B cell (primary cell): Measurements from ENCODE around the gene UNC5C. TPM values are rescaled to one million over a fixed set of nuclear protein-coding genes. Genes with fewer than 3 reads are reported as not detected.

Source experiments
- ATAC-seq: fragments of 200-7000 bp; cut with Tn5 transposase; one replicate; pipeline ENCODE4 v1.10.0; 2021; ENCODE audit warnings: low read depth, mild to moderate bottlenecking, moderate number of reproducible peaks, moderate library complexity
- CTCF ChIA-PET: fragments of 350-600 bp; sonication (Branson Sonifier 250); formaldehyde crosslinking; loops from one replicate; lab custom pipeline; 2021; ENCODE audit warnings: antibody characterized with exemption, inconsistent platforms; lab: Charles Lee
- POLR2A ChIA-PET: fragments of 350-600 bp; sonication (Branson Sonifier 250); formaldehyde crosslinking; loops from one replicate; lab custom pipeline; 2021; ENCODE audit warnings: antibody characterized with exemption; lab: Charles Lee
- DNase-seq: peaks from one replicate; pipeline ENCODE4 v3.0.0; 2013
- H2AFZ ChIP-seq: 2 replicates; pipeline ENCODE4 v1.6.1; 2012; ENCODE audit warnings: mild to moderate bottlenecking, low read depth, low read length; ENCODE audit not compliant: insufficient read depth, poor library complexity, severe bottlenecking
- H3K27ac ChIP-seq, 2 donors: 1 replicate in 1 of 2; 2 replicates in 1 of 2; pipeline ENCODE4 v1.5.1; 2012 to 2013; ENCODE audit warnings: low read length in 2 of 2, mild to moderate bottlenecking in 2 of 2, moderate library complexity in 1 of 2
- H3K27me3 ChIP-seq, 4 experiments: fragments of 200-600 bp in 1 of 4; sonication (generic) in 1 of 4; replicated peaks in 1 of 4; 1 replicate in 2 of 4; 2 replicates in 2 of 4; pipeline versions ENCODE4 v1.6.1 to v1.7.0; 2013 to 2016; ENCODE audit warnings: low read length in 3 of 4, mild to moderate bottlenecking in 2 of 4, mixed read lengths in 1 of 4, moderate library complexity in 1 of 4; ENCODE audit not compliant: insufficient read depth in 4 of 4, control insufficient read depth in 3 of 4; ENCODE audit errors: control extremely low read depth in 1 of 4
- H3K36me3 ChIP-seq, 2 experiments: replicated peaks in 1 of 2; 1 replicate in 1 of 2; 2 replicates in 1 of 2; pipeline versions ENCODE4 v1.6.1 to v1.7.1; 2013; ENCODE audit warnings: low read length in 1 of 2; ENCODE audit not compliant: insufficient read depth in 2 of 2, control insufficient read depth in 1 of 2; ENCODE audit errors: control extremely low read depth in 1 of 2, extremely low read depth in 1 of 2
- H3K4me1 ChIP-seq, 2 donors: fragments of 200-600 bp in 1 of 2; sonication (generic) in 1 of 2; 1 replicate in 1 of 2; 2 replicates in 1 of 2; pipeline versions ENCODE4 v1.5.1 to v1.6.1; 2013 to 2017; ENCODE audit warnings: low read length in 2 of 2; ENCODE audit not compliant: control insufficient read depth in 2 of 2, insufficient read depth in 2 of 2
- H3K4me2 ChIP-seq: replicated peaks from 2 replicates; pipeline ENCODE3; 2012; ENCODE audit warnings: mild to moderate bottlenecking, low read depth, low read length; ENCODE audit not compliant: poor library complexity, severe bottlenecking
- H3K4me3 ChIP-seq, 5 experiments: fragments of 200-600 bp in 1 of 5; sonication (generic) in 1 of 5; 1 replicate in 3 of 5; 2 replicates in 2 of 5; pipeline versions ENCODE4 v1.5.1 to v1.7.0; 2011 to 2016; ENCODE audit warnings: low read length in 4 of 5, mild to moderate bottlenecking in 4 of 5, low read depth in 2 of 5, control low read depth in 1 of 5, moderate library complexity in 1 of 5; ENCODE audit not compliant: insufficient read depth in 1 of 5; ENCODE audit errors: control extremely low read depth in 1 of 5, extremely low read depth in 1 of 5
- H3K79me2 ChIP-seq: fragments of 200-600 bp; sonication (generic); one replicate; pipeline ENCODE4 v1.6.0; 2016; ENCODE audit warnings: low read length; ENCODE audit not compliant: control insufficient read depth, insufficient read depth
- H3K9ac ChIP-seq: fragments of 200-600 bp; sonication (generic); 2 replicates; pipeline ENCODE4 v1.6.1; 2017; ENCODE audit warnings: mild to moderate bottlenecking, low read length, moderate library complexity
- H3K9me3 ChIP-seq, 3 donors: one replicate each; pipeline versions ENCODE4 v1.6.1 to v1.7.1; 2013; ENCODE audit warnings: low read length in 2 of 3; ENCODE audit not compliant: control insufficient read depth in 2 of 3, insufficient read depth in 1 of 3; ENCODE audit errors: control extremely low read depth in 1 of 3
- H4K20me1 ChIP-seq: 2 replicates; pipeline ENCODE4 v1.6.0; 2012; ENCODE audit warnings: mild to moderate bottlenecking, low read length; ENCODE audit not compliant: insufficient read depth, control insufficient read depth, poor library complexity, severe bottlenecking
- H3K27ac Mint-ChIP-seq: one replicate; pipeline ENCODE4 v1.8.0; 2021; ENCODE audit warnings: mixed read lengths
- H3K27me3 Mint-ChIP-seq: one replicate; pipeline ENCODE4 v1.8.0; 2021; ENCODE audit warnings: mixed read lengths
- H3K4me1 Mint-ChIP-seq: one replicate; pipeline ENCODE4 v1.8.0; 2021; ENCODE audit warnings: mixed read lengths
- H3K4me3 Mint-ChIP-seq: one replicate; pipeline ENCODE4 v1.8.0; 2021; ENCODE audit warnings: mixed read lengths
- H3K9me3 Mint-ChIP-seq: one replicate; pipeline ENCODE4 v1.8.0; 2022; ENCODE audit warnings: mixed read lengths; ENCODE audit not compliant: insufficient read depth
- EZH2 ChIP-seq: IDR thresholded peaks from 2 replicates; pipeline ENCODE4 v1.6.1; 2012; ENCODE audit warnings: borderline replicate concordance, low read depth, mild to moderate bottlenecking, moderate library complexity, low read length; ENCODE audit not compliant: insufficient read depth, poor library complexity, severe bottlenecking
- WGBS: methylation state at CpG from one replicate; pipeline ENCODE4 v1.1.5; 2013; ENCODE audit warnings: missing lambda C conversion rate; ENCODE audit not compliant: insufficient coverage; 5-methylcytosine and 5-hydroxymethylcytosine counted together
- intact Hi-C: fragments of 100-400 bp; cut with micrococcal nuclease; formaldehyde crosslinking; loops from one replicate; pipeline ENCODE4 v1.10.0; 2022
- polyA plus RNA-seq: library from polyadenylated mRNA; depleted of rRNA; stranded (reverse); fragments of >200 nt; gene quantifications from 2 replicates; pipeline ENCODE4 v1.2.3, GENCODE V29; 2012
- total RNA-seq, 2 donors: library from RNA; stranded (reverse); fragments of 120-200 nt in 1 of 2; gene quantifications; 1 replicate in 1 of 2; 2 replicates in 1 of 2; pipeline versions ENCODE4 v1.2.3 to v1.2.4, GENCODE V29; 2013 to 2022
- TF ChIP-seq, protein P1 (sequence below): fragments of 200-600 bp; IDR thresholded peaks from one replicate; pipeline ENCODE4 v1.8.0; 2022; ENCODE audit warnings: antibody characterized with exemption, mild to moderate bottlenecking

Gene UNC5C
- total and polyA plus RNA-seq, 2 donors (not counting 1 experiment from before 2014, with no cell fraction given): not detected

DNA sequence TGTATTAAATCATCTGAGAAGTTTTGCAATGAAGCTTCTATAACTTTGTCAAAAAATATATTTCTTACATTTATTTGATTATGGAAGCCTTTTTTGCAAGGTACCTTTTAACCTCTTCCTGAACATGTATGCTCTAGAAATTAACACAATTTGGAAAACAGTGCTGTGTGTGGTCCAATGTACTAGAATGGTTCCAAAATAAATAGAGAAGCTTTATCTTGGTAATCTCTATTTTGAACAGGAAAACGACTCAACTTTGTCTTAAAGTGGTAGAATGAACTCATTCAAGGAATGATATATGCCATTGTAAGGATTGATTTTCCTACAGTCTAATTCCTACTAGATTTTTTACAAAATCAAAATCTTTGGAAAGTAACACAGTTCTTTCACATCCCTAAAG is 248.5 kb downstream of the UNC5C start:
- Histone ChIP-seq H3K27me3 (no peaks in the 10 kb centered on the region), H2AFZ (no peak overlapping the region), H3K36me3 (no peaks in the 10 kb centered on the region), H3K9ac (no peak overlapping the region), H3K27ac (no peak overlapping the region), H3K4me2 (no peak overlapping the region), H3K9me3 (no peaks in the 10 kb centered on the region), H3K79me2 (no peaks in the 10 kb centered on the region), H3K4me1 (no peaks in the 10 kb centered on the region), H3K4me3 (no peak overlapping the region), H4K20me1 (no peaks in the 10 kb centered on the region)
- WGBS: no CpG with 5 or more reads among the region's 1 CpG
- CTCF ChIA-PET: no interaction called here
- POLR2A ChIA-PET: no interaction called here
- Mint-ChIP-seq H3K4me1 (no peaks in the 10 kb centered on the region), H3K27ac (no peak overlapping the region), H3K27me3 (no peaks in the 10 kb centered on the region), H3K4me3 (no peak overlapping the region), H3K9me3 (no peaks in the 10 kb centered on the region)
- no peak for DNase-seq
- no peak for TF ChIP-seq EZH2
- TF ChIP-seq, protein P1, sequence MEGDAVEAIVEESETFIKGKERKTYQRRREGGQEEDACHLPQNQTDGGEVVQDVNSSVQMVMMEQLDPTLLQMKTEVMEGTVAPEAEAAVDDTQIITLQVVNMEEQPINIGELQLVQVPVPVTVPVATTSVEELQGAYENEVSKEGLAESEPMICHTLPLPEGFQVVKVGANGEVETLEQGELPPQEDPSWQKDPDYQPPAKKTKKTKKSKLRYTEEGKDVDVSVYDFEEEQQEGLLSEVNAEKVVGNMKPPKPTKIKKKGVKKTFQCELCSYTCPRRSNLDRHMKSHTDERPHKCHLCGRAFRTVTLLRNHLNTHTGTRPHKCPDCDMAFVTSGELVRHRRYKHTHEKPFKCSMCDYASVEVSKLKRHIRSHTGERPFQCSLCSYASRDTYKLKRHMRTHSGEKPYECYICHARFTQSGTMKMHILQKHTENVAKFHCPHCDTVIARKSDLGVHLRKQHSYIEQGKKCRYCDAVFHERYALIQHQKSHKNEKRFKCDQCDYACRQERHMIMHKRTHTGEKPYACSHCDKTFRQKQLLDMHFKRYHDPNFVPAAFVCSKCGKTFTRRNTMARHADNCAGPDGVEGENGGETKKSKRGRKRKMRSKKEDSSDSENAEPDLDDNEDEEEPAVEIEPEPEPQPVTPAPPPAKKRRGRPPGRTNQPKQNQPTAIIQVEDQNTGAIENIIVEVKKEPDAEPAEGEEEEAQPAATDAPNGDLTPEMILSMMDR: no peak
- intact Hi-C loops: no loop called here
- no peak for ATAC-seq

DNA sequence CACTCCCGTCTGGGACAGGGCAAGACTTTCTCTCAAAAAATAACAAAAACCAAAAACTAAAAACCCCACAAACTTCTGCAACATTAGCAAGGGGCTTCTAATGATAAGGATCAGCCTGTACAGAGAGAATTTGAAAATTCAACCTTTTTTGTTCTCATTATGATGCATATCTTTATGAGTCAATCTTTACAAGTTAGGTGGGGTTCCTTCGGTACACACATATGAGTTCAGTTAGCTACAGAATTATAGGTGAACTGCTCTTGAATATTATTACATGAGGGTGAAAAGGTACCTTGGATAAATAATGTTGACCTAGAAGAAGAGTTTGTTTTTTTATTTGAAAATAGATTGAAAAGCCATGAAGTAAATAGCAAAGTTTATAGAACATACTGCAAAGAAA is 252.7 kb downstream of the UNC5C start:
- ChIA-PET CTCF (no interaction called here), POLR2A (no interaction called here)
- H4K20me1 ChIP-seq: no peaks in the 10 kb centered on the region
- H3K79me2 ChIP-seq: no peaks in the 10 kb centered on the region
- H3K9ac ChIP-seq: no peak overlapping the region
- no peak overlapping the region for H3K4me3 ChIP-seq
- no peak overlapping the region for H3K4me2 ChIP-seq
- no peaks in the 10 kb centered on the region for H3K4me1 ChIP-seq
- H2AFZ ChIP-seq: no peak overlapping the region
- H3K27me3 ChIP-seq: no peaks in the 10 kb centered on the region
- H3K36me3 ChIP-seq: no peaks in the 10 kb centered on the region
- 100% methylated on average over 1 of the region's 2 CpGs for WGBS
- no peak overlapping the region for H3K4me3 Mint-ChIP-seq
- no peaks in the 10 kb centered on the region for H3K27me3 Mint-ChIP-seq
- H3K27ac Mint-ChIP-seq: no peak overlapping the region
- no peak overlapping the region for H3K27ac ChIP-seq
- TF ChIP-seq, protein P1: no peak
- no peak for TF ChIP-seq EZH2
- ATAC-seq: no peak
- H3K9me3 ChIP-seq: no peaks in the 10 kb centered on the region
- no peaks in the 10 kb centered on the region for H3K9me3 Mint-ChIP-seq
- intact Hi-C loops: no loop called here
- no peaks in the 10 kb centered on the region for H3K4me1 Mint-ChIP-seq
- no peak for DNase-seq
